GM12878 (cell line): ENCODE results near the gene PTPN20. TPM values are rescaled to one million over a fixed set of nuclear protein-coding genes. Genes with fewer than 3 reads are reported as not detected.

Source experiments
- ATAC-seq: fragments of 200-7000 bp; cut with Tn5 transposase; 3 replicates; pipeline ENCODE4 v1.9.1; 2020; ENCODE audit warnings: mild to moderate bottlenecking, moderate library complexity
- BruUV-seq: library from RNA; stranded (reverse); fragments of 400-500 nt; replicated peaks from 2 replicates; lab custom pipeline; 2021; lab: Mats Ljungman, UMichigan
- CTCF ChIA-PET: fragments of 300-600 bp; sonication (Branson Sonifier 250); formaldehyde crosslinking; extraction: SDS; loops from one replicate; lab custom pipeline; 2021; ENCODE audit warnings: inconsistent platforms; lab: Yijun Ruan, JAX
- POLR2A ChIA-PET: fragments of 350-600 bp; formaldehyde crosslinking; extraction: SDS; loops from one replicate; lab custom pipeline; 2021; ENCODE audit warnings: inconsistent platforms; lab: Charles Lee
- RAD21 ChIA-PET: fragments of 300-600 bp; sonication (Branson Sonifier 250); formaldehyde crosslinking; loops from one replicate; lab custom pipeline; 2023; ENCODE audit warnings: antibody characterized with exemption; ENCODE audit not compliant: unreplicated experiment; lab: Charles Lee
- SMC1A ChIA-PET: fragments of 300-600 bp; sonication (Branson Sonifier 250); formaldehyde crosslinking; loops from one replicate; lab custom pipeline; 2023; ENCODE audit not compliant: unreplicated experiment, uncharacterized antibody; lab: Charles Lee
- DNase-seq: peaks from one replicate; pipeline ENCODE4 v3.0.0-alpha.2; 2011; ENCODE audit warnings: low read depth, low spot score
- FAIRE-seq: peaks from 3 replicates; lab custom pipeline; 2011; peaks lifted over from hg19 to GRCh38; lab: Jason Lieb, UNC
- H2AFZ ChIP-seq: 2 replicates; pipeline ENCODE4 v1.6.0; 2011; ENCODE audit warnings: low read depth, low read length, control low read depth; ENCODE audit not compliant: control insufficient read depth
- H3K27ac ChIP-seq: 2 replicates; pipeline ENCODE4 v1.5.1; 2011; ENCODE audit warnings: control low read depth; ENCODE audit not compliant: control insufficient read depth, insufficient read depth
- H3K27me3 ChIP-seq, 2 experiments: replicated peaks in 1 of 2; 2 replicates each; pipeline versions ENCODE4 v1.6.0 to v1.6.1; 2011; ENCODE audit warnings: low read length in 1 of 2; ENCODE audit not compliant: control insufficient read depth in 2 of 2, insufficient read depth in 2 of 2
- H3K36me3 ChIP-seq, 2 experiments: 2 replicates each; pipeline ENCODE4 v1.5.1; 2011; ENCODE audit warnings: low read length in 1 of 2; ENCODE audit not compliant: control insufficient read depth in 2 of 2, insufficient read depth in 2 of 2
- H3K4me1 ChIP-seq: 2 replicates; pipeline ENCODE4 v1.6.1; 2011; ENCODE audit warnings: mild to moderate bottlenecking, low read length, moderate library complexity, mixed read lengths; ENCODE audit not compliant: control insufficient read depth, insufficient read depth
- H3K4me2 ChIP-seq: 2 replicates; pipeline ENCODE4 v1.6.0; 2011; ENCODE audit warnings: control low read depth; ENCODE audit not compliant: control insufficient read depth, insufficient read depth
- H3K4me3 ChIP-seq: fragments of 200-600 bp; sonication (generic); 2 replicates; pipeline ENCODE4 v1.5.1; 2016
- H3K79me2 ChIP-seq: 2 replicates; pipeline ENCODE4 v1.6.0; 2011; ENCODE audit warnings: low read length; ENCODE audit not compliant: control insufficient read depth, insufficient read depth
- H3K9ac ChIP-seq: 2 replicates; pipeline ENCODE4 v1.8.0; 2011; ENCODE audit warnings: low read length, control low read depth, mixed read lengths; ENCODE audit not compliant: control insufficient read depth, insufficient read depth
- H3K9me3 ChIP-seq: replicated peaks from 3 replicates; pipeline ENCODE4 v1.5.1; 2011; ENCODE audit warnings: mild to moderate bottlenecking, low read length; ENCODE audit not compliant: control insufficient read depth, insufficient read depth
- H4K20me1 ChIP-seq: 2 replicates; pipeline ENCODE4 v1.6.0; 2011; ENCODE audit not compliant: control insufficient read depth, insufficient read depth
- ATF7 ChIP-seq: fragments of 450-650 bp; IDR thresholded peaks from 2 replicates; pipeline ENCODE4 v1.6.1; 2016; ENCODE audit warnings: low read depth, mild to moderate bottlenecking
- BCL11A ChIP-seq: IDR thresholded peaks from 2 replicates; pipeline ENCODE4 v1.6.1; 2011; ENCODE audit warnings: low read depth, low read length
- DPF2 ChIP-seq: fragments of 450-650 bp; IDR thresholded peaks from 2 replicates; pipeline ENCODE4 v1.6.1; 2017; ENCODE audit warnings: mild to moderate bottlenecking
- HCFC1 ChIP-seq: fragments of 150-350 bp; IDR thresholded peaks from 2 replicates; pipeline ENCODE4 v1.6.1; 2014; ENCODE audit warnings: low read length
- HDAC2 ChIP-seq: fragments of 200-600 bp; sonication (generic); IDR thresholded peaks from 2 replicates; pipeline ENCODE4 v1.6.1; 2017
- NFYB ChIP-seq: IDR thresholded peaks from 2 replicates; pipeline ENCODE4 v1.6.1; 2011; ENCODE audit warnings: low read depth, mild to moderate bottlenecking, low read length, improper control_type of control experiment, moderate library complexity; ENCODE audit not compliant: insufficient read depth
- POLR2A ChIP-seq: IDR thresholded peaks from 2 replicates; pipeline ENCODE4 v1.6.1; 2011; ENCODE audit warnings: low read depth, mild to moderate bottlenecking, low read length
- POLR2AphosphoS2 ChIP-seq: IDR thresholded peaks from 2 replicates; pipeline ENCODE4 v1.6.1; 2011; ENCODE audit warnings: low read depth, mild to moderate bottlenecking, low read length, improper control_type of control experiment, moderate library complexity
- POLR2AphosphoS5 ChIP-seq: IDR thresholded peaks from 2 replicates; pipeline ENCODE4 v1.6.1; 2011; ENCODE audit warnings: mild to moderate bottlenecking, low read length, inconsistent platforms
- RAD21 ChIP-seq: IDR thresholded peaks from 2 replicates; pipeline ENCODE4 v1.6.1; 2011; ENCODE audit warnings: mild to moderate bottlenecking, low read depth, low read length, moderate library complexity; ENCODE audit not compliant: insufficient read depth
- RAD51 ChIP-seq: fragments of 450-650 bp; IDR thresholded peaks from 2 replicates; pipeline ENCODE4 v1.6.1; 2016; ENCODE audit warnings: moderate library complexity, mild to moderate bottlenecking, inconsistent platforms
- SP1 ChIP-seq: IDR thresholded peaks from one replicate; pipeline ENCODE4 v1.6.1; 2011; ENCODE audit warnings: low read depth, low read length
- TARDBP ChIP-seq: IDR thresholded peaks from 2 replicates; pipeline ENCODE4 v1.6.1; 2016; ENCODE audit warnings: borderline replicate concordance
- TBL1XR1 ChIP-seq: IDR thresholded peaks from 2 replicates; pipeline ENCODE4 v1.6.1; 2012; ENCODE audit warnings: low read depth, low read length, improper control_type of control experiment
- ZNF384 ChIP-seq: IDR thresholded peaks from 2 replicates; pipeline ENCODE4 v1.6.1; 2012; ENCODE audit warnings: low read depth, mild to moderate bottlenecking, low read length, improper control_type of control experiment, borderline replicate concordance
- ZZZ3 ChIP-seq: IDR thresholded peaks from 2 replicates; pipeline ENCODE4 v1.6.1; 2011; ENCODE audit warnings: low read depth; ENCODE audit not compliant: control insufficient read depth, insufficient read length
- WGBS: methylation state at CpG from one replicate; pipeline ENCODE4 v1.1.6; 2016; ENCODE audit warnings: low lambda C conversion rate; ENCODE audit not compliant: insufficient replicate concordance, insufficient coverage; ENCODE audit errors: missing lambda C conversion rate; 5-methylcytosine and 5-hydroxymethylcytosine counted together
- in situ Hi-C: fragments of 300-500 bp; cut with MboI; formaldehyde crosslinking; loops from 9 replicates; pipeline ENCODE4 v1.14.3; 2018; ENCODE audit warnings: mixed read lengths
- intact Hi-C: fragments of 100-400 bp; cut with micrococcal nuclease; formaldehyde crosslinking; loops from one replicate; pipeline ENCODE4 v1.14.2; 2022; ENCODE audit not compliant: unreplicated experiment
- polyA plus RNA-seq, 11 experiments: library from polyadenylated mRNA; depleted of rRNA in 4 of 11; unstranded in 6 of 11; stranded (reverse) in 5 of 11; fragments of >200 nt; fragmentation: Nextera tagmentation in 4 of 11; fragmentation: Illumina TruSeq in 1 of 11; extraction: Ambion mirVana in 4 of 11; extraction: Trizol in 1 of 11; gene quantifications; 1 replicate in 1 of 11; 2 replicates in 10 of 11; pipeline versions ENCODE4 v1.2.1 to v1.2.3, GENCODE V29; 2011 to 2016; ENCODE audit warnings: inconsistent platforms in 2 of 11, missing spikeins in 2 of 11, low read depth in 1 of 11
- total RNA-seq, 4 experiments: library from RNA; depleted of rRNA in 3 of 4; stranded (reverse); fragments of >200 nt in 3 of 4; fragmentation: Illumina TruSeq in 1 of 4; extraction: Trizol in 1 of 4; gene quantifications; 2 replicates each; pipeline versions ENCODE4 v1.2.1 to v1.2.3, GENCODE V29; 2013 to 2021
- TF ChIP-seq, protein P1 (sequence below): fragments of 450-650 bp; IDR thresholded peaks from 2 replicates; pipeline ENCODE4 v1.6.1; 2017; ENCODE audit warnings: mild to moderate bottlenecking, moderate library complexity
- TF ChIP-seq, protein P2 (sequence below): IDR thresholded peaks from 2 replicates; pipeline ENCODE4 v1.6.1; 2011; ENCODE audit warnings: mild to moderate bottlenecking, low read depth, low read length, moderate library complexity; ENCODE audit not compliant: insufficient replicate concordance

Gene PTPN20
- total and polyA plus RNA-seq, 10 of the 15 experiments (the other 5 are each of a cell fraction or from before 2014, with no cell fraction given): 0.04 to 3.4 (median 0.10) TPM; not detected in 4

DNA sequence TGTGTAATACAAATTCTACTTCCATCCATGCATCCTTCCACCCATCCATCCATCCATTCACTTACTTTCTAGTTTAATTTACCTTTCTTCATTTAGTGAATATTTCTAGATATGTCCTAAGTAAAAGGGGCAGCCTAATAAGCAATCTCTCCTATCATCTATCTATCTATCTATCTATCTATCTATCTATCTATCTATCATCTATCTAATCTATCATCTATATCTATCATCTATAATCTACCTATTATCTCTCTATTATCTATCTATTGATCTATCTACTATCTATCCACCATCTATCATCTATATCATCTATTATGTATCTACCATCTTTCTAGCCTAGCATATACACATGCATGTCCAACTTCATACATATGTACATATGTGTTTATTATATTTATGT, 104.2 kb downstream of the PTPN20 start:
- POLR2A ChIA-PET: no interaction called here

DNA sequence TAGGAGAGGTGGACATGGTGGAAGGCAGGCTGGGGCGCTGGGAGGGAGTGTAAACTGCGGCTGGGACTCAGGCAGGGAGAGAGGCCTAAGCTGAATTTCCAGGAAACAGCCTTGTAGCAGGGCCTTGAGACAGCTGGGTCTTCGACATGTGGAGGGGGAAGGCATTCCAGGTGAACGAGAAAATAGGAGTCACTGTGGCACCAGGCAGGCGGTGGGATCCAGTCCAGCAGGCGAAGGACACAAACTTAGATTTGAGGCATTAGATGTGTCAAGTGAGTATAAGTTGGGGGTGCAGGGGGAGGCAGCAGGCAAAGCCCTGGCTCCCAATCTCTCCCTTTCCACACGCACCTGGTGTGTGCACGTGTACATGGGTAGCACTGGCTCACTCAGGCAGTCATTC, 105.3 kb downstream of the PTPN20 start:
- Histone ChIP-seq H3K9ac (no peak overlapping the region), H3K4me3 (no peak overlapping the region), H3K27ac (no peak overlapping the region), H3K36me3 (no peaks in the 10 kb centered on the region), H3K27me3 (no peaks in the 10 kb centered on the region; a peak in 1 of 4 replicates), H3K4me2 (no peak overlapping the region), H3K79me2 (no peaks in the 10 kb centered on the region), H3K9me3 (no peaks in the 10 kb centered on the region), H4K20me1 (no peaks in the 10 kb centered on the region), H2AFZ (no peak overlapping the region), H3K4me1 (no peaks in the 10 kb centered on the region)
- CTCF ChIA-PET: no interaction called here
- DNase-seq: no peak
- RAD21 ChIA-PET: no interaction called here
- intact Hi-C loops: no loop called here
- SMC1A ChIA-PET: no interaction called here
- no TSS peak for BruUV-seq
- 34% methylated on average over 8 of the region's 8 CpGs for WGBS
- POLR2A ChIA-PET: no interaction called here
- ATAC-seq: no peak
- in situ Hi-C loops: no loop called here
- FAIRE-seq: no peak
- TF ChIP-seq TARDBP (no peak), TBL1XR1 (no peak), ATF7 (no peak), BCL11A (no peak), DPF2 (no peak)
- TF ChIP-seq, protein P1, sequence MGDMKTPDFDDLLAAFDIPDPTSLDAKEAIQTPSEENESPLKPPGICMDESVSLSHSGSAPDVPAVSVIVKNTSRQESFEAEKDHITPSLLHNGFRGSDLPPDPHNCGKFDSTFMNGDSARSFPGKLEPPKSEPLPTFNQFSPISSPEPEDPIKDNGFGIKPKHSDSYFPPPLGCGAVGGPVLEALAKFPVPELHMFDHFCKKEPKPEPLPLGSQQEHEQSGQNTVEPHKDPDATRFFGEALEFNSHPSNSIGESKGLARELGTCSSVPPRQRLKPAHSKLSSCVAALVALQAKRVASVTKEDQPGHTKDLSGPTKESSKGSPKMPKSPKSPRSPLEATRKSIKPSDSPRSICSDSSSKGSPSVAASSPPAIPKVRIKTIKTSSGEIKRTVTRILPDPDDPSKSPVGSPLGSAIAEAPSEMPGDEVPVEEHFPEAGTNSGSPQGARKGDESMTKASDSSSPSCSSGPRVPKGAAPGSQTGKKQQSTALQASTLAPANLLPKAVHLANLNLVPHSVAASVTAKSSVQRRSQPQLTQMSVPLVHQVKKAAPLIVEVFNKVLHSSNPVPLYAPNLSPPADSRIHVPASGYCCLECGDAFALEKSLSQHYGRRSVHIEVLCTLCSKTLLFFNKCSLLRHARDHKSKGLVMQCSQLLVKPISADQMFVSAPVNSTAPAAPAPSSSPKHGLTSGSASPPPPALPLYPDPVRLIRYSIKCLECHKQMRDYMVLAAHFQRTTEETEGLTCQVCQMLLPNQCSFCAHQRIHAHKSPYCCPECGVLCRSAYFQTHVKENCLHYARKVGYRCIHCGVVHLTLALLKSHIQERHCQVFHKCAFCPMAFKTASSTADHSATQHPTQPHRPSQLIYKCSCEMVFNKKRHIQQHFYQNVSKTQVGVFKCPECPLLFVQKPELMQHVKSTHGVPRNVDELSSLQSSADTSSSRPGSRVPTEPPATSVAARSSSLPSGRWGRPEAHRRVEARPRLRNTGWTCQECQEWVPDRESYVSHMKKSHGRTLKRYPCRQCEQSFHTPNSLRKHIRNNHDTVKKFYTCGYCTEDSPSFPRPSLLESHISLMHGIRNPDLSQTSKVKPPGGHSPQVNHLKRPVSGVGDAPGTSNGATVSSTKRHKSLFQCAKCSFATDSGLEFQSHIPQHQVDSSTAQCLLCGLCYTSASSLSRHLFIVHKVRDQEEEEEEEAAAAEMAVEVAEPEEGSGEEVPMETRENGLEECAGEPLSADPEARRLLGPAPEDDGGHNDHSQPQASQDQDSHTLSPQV: no peak

More for the DNA sequence above, 104.2 kb downstream of the PTPN20 start:
- SMC1A ChIA-PET: no interaction called here
- no peaks in the 10 kb centered on the region for H3K79me2 ChIP-seq
- no peaks in the 10 kb centered on the region; a peak in 1 of 4 replicates for H3K27me3 ChIP-seq
- DNase-seq: no peak
- H2AFZ ChIP-seq: no peak overlapping the region
- no peak for TF ChIP-seq ZZZ3
- no peak for TF ChIP-seq HDAC2
- TF ChIP-seq BCL11A: no peak
- no peak for TF ChIP-seq POLR2AphosphoS2
- no peak for TF ChIP-seq POLR2AphosphoS5
- TF ChIP-seq POLR2A: no peak
- no peak for TF ChIP-seq ZNF384
- TF ChIP-seq RAD21: no peak
- no peak for TF ChIP-seq SP1
- TF ChIP-seq RAD51: no peak
- no peak for TF ChIP-seq NFYB
- TF ChIP-seq HCFC1: no peak
- TF ChIP-seq, protein P2, sequence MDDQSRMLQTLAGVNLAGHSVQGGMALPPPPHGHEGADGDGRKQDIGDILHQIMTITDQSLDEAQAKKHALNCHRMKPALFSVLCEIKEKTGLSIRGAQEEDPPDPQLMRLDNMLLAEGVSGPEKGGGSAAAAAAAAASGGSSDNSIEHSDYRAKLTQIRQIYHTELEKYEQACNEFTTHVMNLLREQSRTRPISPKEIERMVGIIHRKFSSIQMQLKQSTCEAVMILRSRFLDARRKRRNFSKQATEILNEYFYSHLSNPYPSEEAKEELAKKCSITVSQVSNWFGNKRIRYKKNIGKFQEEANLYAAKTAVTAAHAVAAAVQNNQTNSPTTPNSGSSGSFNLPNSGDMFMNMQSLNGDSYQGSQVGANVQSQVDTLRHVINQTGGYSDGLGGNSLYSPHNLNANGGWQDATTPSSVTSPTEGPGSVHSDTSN: no peak
- H3K36me3 ChIP-seq: no peaks in the 10 kb centered on the region
- CTCF ChIA-PET: no interaction called here
- H3K9ac ChIP-seq: no peak overlapping the region
- H3K27ac ChIP-seq: no peak overlapping the region
- no peak for ATAC-seq
- BruUV-seq: no TSS peak
- RAD21 ChIA-PET: no interaction called here
- no peak overlapping the region for H3K4me3 ChIP-seq
- H3K4me2 ChIP-seq: no peak overlapping the region
- in situ Hi-C loops (no loop called here), intact Hi-C loops (no loop called here)
- no peaks in the 10 kb centered on the region for H3K4me1 ChIP-seq
- FAIRE-seq: no peak
- no peaks in the 10 kb centered on the region for H4K20me1 ChIP-seq
- H3K9me3 ChIP-seq: no peaks in the 10 kb centered on the region
